IPS-11a (cell line): ENCODE measurements around the gene CA5A.
"Not testable (repeated sequence)": the region's sequence is repeated elsewhere in the genome, so short reads cannot be mapped to it uniquely, and the experiment has no call there.

Source experiments
- H3K4me3 ChIP-seq: one replicate; pipeline ENCODE4 v1.5.1; 2013; ENCODE audit warnings: low read depth, low read length, control low read depth

Gene CA5A

DNA sequence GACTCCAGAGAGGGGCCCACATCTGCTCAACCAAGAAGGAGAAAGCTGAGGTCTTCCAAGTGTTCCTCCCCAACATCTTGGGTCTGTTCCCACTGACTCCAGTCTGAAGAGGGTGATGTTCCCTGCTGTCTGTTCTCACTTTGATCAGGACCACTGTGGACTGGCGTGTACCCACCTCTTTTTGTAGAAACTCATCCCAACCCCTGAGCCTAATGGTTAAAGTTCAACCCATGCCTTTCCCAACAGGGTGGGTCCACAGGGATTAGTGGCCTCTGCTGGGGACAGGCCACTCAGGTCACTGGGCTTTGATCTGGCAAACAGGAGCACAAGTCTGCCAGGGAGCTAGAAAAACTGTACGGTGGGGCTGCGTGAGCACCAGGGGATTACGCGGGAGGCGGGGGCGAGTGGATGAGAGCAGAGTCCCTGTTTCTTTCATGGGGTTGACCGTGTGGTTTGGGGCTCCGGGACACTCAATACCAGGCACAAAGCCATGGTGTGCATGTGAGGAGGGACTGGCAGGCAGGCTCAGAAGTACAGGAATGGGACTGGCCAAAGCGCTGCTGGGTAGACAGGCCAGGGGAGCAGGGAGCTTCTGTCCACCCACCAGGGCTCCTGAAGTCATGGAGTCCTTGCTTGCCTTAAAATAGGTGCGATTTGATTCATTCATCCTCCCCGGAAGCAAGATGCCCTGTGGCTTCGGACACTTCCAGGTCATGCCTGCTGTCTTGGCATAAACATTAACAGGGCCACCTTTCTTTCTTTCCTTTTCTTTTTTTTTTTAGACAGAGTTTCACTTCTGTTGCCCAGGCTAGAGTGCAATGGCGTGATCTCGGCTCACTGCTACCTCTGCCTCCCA is at the start of gene CA5A:
Gene CA5A, minus strand, starts transcription at position 155 of the 856 bp plus-strand sequence. Its CDS starts 79 bp downstream, at position 76.
- H3K4me3 ChIP-seq: no peak within 1 kb of the TSS

DNA sequence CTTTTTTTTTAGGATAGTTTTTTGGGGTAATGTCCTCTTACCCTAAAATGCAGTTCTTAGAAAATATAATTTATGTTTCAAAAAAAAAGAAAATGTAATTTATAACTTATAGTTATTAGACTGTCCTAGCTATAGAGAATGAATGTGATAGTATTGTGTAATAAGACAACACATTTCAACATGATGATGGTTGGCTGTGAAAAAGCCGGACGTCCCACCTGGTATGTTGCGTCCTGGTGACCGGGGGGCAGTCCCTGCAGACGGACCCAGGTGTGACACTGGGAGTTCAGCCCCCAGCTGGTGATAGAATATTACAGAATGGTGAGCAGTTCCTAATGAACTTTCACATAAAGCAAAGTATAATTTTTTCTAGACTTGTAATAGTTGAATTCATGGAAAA is 49.2 kb upstream of the CA5A start:
- not testable (repeated sequence) for H3K4me3 ChIP-seq

DNA sequence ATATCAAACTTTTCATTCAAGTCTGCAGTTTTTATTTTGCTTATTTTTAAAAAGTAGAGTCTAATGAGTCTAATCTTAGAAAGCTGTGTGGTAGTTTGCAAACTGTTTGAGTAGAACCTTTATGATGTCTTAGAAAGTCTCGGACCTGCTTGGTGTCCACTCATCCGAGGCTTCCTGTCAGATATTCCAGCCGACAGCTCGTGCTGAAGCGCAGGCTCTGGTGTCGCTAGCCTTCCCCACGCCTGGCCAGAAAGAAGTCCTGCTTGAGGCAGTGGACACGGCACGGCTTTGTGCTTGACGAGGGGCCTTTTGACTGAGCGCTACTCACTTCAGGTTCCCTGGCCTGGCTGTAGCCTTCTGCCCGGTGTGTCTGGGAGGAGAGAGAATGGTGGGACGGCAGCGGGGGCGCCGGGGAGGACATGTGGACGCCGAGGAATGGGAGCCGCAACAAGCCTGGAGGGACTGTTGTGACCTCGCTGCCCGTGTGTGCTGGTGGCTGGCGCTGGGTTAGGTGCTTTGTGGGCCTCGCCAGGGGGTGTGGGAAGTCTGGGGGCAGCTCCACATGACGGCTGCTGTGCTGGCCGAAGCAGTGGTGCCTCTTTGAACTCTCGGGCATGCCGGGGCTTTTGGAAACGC is 48.4 kb upstream of the CA5A start:
- H3K4me3 ChIP-seq: no peak overlapping the region

DNA sequence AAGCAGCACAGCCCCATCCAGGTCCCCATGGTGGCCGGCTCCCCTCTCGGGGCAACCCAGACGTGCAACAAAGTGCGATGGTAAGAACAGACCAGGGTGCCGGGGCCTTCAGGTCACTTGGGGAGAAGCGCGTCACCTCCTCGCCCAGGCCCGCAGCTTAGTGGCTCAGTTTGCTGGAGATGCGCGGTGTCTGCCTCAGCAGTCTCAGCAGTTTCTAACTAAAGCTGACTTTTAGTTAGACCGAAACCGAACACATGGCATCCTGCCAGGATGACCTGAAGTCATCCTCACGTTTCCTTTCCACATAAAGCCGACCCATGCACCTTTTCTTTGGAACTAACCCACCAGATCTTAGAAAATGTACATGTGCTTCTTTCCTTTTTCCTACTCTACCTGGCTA is 47.9 kb upstream of the CA5A start:
- not testable (repeated sequence) for H3K4me3 ChIP-seq

DNA sequence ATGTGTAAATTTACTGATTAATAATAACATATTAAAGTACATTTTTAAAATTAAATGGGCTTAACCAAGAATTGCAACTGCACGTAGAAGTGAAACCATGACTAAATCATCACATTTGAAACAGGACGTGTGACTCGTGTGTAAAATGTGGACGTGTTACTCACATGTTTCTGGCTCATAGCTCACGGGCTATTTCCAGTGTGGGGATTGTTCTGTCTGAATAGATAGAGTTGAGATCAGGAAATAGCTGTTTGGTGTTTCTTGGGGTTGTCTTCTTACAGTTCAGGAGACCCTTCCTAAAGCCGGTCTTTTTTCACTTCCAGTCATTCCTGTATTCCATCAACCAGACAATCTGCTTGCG is 47.4 kb upstream of the CA5A start:
- H3K4me3 ChIP-seq: not testable (repeated sequence)

DNA sequence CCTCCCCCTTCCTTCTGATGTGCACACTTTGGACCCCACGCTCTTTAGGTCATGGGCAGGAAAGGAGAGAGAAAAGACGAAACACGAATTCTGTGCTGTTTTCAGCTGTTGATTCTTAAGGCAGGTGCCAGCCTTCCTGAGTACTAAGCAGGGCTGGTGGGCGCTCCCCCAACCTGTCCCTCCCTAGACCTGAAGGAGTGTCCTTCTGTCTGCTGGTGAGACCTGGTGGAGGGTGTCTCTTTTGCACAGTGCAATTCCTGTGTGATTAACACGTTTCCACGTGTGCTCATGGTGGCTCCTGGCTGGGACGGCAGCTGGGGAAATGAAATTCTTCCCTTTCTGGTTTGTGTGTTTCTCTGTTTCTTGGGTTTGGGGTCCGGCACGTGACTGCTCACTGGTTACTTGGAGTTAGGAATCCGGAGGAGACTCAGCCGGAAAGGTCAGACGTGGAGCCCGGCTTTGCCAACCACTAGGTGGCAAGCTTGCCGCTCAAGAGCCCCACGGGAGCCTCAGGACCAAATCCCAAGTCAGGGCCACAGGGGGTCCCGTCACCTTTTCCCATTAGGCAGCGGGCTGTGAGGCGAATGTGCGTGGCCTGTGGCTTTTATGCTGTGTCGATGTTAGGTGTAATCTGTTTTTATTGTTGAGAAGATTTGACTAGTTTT is 46.9 kb upstream of the CA5A start:
- not testable (repeated sequence) for H3K4me3 ChIP-seq

DNA sequence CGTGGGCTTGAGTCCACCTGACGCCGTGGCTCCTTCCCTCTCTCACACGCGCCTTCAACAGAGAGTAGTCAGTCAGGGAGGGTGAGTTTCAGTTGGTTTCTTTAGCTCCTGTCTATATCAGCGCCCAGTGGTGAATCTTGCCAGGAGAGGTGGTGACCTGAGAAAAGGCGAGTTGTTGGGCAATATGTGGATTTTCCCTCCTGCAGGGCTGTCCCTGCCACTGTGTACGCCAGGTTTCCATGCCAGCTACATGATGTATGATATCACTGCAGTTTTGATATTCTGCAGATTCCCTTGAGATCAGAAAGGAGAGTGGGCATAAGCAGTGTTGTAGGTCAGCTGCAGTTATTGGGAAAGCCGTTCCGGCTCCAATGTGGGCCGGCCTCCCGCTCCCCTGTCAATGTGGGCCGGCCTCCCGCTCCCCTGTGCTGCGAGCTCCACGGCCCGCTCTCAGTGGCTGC is 46.3 kb upstream of the CA5A start:
- H3K4me3 ChIP-seq: no peak overlapping the region

DNA sequence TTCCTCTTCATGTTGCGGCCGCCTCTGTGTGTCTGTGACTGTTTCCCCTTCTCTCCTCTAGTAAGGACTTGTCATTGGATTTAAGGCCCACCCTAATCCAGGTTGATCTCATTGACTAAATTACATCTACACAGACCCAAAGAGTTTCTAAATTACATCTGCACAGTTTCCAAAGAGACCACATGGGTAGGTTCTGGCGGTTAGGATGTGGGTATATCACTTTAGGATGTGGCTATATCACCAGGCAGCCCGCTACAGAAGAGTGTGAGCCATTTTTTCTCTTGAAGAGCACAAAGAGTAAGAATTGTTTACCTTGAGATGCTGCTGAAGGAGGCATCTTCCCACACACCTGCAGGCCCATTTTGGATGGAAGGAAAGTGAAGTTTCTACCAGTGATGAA is 45.0 kb upstream of the CA5A start:
- not testable (repeated sequence) for H3K4me3 ChIP-seq

DNA sequence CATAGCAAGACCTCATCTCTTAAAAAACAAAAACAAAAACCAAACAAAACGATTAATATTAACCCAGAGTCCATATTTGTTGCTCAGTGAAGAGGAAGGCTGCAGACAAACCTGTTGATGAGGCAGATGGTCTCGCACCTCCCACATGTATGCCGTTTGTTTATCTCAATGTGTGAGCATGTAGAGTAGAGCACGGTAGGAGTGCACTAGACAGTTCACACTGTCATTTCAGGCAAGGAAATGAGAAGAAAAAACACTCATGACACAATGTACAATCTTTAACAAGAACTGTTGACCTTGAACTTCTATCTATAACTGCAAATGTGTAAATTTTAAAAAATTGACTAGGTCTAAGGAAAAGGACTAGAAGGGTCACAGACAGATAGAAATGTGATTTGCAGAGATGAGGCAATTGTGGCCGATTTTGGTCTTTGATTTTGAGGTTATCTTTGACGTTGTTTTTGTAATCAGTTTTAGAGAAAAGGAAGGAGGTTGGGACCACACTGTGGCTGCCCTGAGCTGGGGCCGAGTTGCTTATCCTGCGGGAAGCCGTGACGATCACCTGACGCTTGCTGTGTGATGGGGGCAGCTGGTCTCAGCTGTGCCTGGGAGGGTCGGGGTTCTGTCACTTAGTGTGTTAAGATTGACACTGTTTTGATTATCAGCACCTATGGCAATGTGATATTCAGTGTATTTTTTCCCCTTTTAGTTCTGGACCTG is 43.7 kb upstream of the CA5A start:
- not testable (repeated sequence) for H3K4me3 ChIP-seq

DNA sequence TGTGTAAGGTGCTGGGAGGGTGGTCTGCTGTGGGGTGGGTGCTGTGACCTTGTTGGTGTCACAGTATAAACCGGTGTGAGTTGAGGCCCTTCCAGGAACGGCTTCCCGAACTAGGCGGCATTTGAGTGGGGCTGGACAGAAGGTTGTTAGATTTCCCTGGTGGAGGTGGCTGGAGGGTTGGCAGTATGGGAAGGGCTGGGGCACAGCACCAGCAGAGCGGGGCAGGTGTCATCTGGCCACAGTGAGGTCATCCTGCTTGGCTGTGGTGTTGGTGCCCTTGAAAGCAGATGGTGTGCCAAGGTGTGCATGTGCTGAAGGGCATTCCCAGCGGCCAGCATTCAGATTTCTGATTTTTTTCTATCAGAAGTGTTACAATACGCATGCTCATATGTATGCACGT is 43.0 kb upstream of the CA5A start:
- H3K4me3 ChIP-seq: no peak overlapping the region

DNA sequence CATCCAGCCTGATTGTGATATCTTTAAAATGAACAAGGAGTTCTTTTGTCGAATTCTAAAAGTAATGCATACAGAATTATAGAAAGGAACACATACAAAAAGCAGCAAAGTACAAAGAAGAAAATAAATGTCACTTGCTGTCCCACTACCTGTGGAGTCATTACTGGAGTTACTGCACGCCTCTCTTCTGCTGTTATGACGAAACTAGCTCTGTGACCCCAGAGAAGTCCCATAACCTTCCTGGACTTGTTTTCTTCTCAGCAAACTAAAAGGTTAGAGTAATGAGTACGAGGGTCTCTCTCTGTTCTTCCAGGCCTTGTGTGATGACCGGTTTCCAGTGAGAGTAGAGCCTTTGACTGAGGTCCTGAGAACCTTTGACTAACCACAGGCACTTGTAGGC is 41.8 kb upstream of the CA5A start:
- H3K4me3 ChIP-seq: no peak overlapping the region

DNA sequence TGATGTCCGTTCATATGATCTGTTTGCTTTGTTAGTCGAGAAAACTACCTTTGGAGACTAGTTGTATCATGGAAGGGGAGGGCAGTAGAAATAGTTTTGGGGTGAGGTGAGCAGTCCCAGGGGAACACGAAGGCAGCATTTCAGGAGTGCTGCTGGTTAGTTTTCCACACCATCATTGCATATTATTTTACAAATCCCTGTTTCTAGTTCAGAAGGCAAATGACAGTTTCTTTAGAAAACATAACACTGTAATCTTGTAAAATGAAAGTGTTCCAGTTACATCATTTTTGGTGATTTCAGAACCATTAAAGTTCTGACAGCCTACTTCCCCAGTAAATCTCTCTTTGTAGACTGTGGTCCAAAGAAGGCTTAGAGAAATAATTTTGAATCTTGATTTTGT is 40.3 kb upstream of the CA5A start:
- no peak overlapping the region for H3K4me3 ChIP-seq

DNA sequence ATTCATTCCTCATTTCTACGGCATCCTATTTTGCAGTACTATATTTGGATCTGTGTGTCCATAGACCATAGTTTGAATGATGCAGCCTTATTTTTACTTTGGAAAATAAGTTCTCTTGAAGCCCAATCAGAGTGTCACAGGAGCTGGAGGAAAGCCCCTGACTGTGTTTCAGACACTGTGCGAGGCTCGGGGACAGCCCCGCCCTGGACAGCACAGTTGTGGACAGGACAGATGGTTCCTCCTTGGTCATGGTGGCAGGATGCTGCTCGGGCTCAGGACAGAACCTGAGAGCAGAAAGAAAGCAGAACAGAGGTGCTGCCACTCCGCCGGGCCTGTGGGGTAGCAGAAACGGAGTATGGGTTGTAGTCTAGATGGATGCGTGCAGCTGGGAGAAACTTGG is 37.8 kb upstream of the CA5A start:
- H3K4me3 ChIP-seq: no peak overlapping the region

DNA sequence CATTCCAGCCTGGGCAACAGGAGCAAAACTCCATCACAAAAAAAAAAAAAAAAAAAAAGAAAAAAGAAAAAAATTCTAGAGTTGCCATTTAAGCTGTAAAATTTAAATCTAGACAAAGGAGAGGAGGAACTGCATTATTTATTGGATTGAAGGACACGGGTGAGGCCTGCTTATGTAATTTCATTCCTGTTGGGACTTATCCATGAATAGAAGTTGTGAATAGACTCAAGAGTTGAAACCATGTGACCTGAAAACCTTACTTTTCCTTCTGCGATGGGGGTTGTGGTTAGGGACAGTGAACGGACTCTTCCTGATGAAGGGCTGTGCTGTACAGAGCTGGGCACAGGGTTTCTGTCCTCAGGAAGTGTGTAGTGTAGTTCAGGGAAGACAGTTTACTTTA is 37.4 kb upstream of the CA5A start:
- H3K4me3 ChIP-seq: no peak overlapping the region

DNA sequence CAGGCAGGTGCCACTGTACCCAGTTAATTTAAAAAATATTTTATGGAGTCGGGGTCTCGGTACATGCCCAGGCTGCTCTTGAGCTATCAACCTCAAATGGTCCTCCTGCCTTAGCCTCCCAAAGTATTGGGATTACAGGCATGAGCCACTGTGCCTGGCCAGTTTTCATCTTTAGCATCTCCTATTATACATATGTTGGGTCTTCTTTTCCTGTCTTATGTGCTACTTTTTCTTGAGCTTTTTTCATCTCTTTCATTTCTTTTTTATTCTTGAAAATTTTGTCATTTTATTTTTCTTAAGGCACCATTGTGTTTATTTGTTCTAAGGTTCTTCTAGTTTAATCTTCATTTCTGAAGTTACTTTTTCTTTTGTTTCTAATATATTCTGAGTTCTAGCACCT is 35.6 kb upstream of the CA5A start:
- no peak overlapping the region for H3K4me3 ChIP-seq

DNA sequence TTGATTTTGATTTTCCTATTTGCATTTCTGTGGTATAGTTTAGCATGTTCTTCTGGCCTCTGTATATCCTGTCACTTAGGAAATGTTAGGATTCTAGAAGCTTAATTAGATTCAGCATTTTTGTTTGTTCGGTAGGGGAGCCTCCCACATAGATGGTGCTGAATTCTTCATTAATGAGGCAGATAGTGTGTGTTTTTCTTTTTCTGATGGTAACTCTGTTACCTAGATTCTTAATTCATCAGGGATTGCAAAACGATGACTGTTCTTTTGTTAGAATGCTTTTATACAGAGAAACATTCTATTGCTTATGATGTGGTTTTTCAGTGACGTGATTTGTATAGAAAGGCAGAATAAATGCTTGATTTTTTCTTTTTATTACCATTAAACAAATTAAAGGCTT is 33.9 kb upstream of the CA5A start:
- no peak overlapping the region for H3K4me3 ChIP-seq

DNA sequence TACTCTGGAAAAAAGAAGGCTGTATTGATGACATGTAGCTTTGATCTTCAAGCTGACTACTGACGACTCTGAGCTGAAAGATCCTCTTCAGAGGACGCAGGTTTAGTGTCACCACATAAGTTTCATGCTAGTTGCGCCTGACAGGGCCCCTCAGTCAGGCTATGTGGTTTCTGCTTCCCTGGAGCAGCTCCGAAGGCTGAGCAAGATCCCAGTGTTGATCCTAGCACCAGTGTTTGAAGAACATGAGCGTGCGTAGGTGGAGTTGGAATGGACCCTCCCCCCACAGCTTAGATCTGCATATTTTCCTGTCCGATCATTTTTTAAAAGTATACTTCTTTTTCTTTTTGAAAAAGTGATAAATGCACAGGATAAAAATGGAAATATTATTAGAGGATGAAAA is 32.2 kb upstream of the CA5A start:
- no peak overlapping the region for H3K4me3 ChIP-seq

DNA sequence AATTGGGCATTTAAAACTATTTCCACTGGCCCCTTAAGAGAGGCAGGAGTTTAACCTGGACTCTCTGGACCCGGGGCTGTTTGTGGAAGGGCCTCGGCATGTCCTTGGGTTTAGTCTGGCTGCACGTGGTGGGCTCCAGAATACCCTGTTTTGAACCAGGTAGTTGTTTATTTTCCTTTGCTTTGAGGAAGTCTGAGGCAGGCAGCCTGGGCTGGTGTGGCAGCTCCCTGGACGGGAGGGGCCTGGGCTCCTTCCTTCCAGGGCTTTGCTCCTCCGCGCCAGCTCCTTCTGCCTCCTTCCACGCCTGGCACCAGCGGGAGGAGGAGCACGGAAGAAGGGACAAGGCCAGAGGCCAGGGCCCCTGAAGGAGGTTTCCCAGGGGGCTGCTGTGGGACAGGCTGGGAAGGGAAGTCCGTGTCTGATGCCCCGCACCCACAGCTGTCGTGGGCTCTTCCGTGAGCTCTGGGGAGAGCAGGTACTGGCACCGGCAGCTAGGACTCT is 30.4 kb upstream of the CA5A start:
- H3K4me3 ChIP-seq: no peak overlapping the region

DNA sequence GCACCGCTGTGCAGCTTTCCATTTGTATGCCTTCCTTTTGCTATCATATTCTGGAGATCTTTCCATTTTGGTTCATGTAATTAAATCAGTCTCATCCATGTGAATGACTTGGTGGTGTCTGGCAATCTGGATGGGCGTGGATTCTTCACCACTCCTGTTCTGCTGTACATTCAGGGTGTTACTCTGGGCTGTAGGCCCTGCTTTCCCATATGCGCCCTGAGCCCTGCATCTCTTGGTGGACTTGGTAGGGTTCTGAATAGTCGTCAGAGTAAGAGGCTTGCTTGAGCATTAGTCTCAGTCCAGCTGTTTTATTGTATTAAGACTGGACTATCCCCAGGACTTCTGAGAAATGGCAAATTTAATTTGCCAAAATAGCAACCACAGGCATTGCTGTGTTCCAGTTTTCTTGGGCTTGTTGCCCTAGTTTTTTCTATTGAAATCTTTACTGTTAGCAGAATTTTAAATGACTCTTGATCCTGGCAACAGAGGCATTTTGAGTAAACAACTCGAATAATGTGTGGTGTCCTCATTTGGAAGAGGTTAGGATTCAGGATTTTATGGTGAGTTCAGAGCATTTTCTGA is 29.8 kb upstream of the CA5A start:
- no peak overlapping the region for H3K4me3 ChIP-seq

DNA sequence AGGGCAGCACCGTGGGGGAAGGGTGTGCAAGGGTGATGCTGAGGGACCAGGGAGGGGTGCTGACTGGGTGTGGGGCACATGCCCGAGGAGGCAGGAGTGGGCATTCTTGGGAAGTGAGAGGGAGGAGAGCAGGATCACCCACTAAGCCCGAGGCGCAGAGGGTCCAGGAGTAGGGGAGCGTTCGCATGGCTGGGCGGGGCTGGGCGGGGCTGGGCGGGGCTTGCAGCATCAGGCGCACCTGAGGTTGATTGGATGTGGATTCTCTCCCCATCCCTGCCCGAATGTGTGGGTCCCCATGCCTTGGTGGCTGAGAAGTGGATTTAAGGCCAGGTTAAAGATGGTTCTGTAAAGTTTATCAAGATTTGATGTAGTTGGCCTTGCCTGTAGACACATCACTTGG is 29.1 kb upstream of the CA5A start:
- no peak overlapping the region for H3K4me3 ChIP-seq
